ENCODE measurements around the gene ZFP36L1.

Gene ZFP36L1

GRCh38 chr14:68779761-68780323 is 13.0 kb downstream of the ZFP36L1 start:
- Histone ChIP-seq H3K27me3 (no peaks in the 10 kb centered on the region), H3K4me3 (ENCODE audit: low read depth, low read length) (no peak overlapping the region), H3K9me3 (no peaks in the 10 kb centered on the region), H3K4me1 (no peaks in the 10 kb centered on the region), H3K36me3 (no peaks in the 10 kb centered on the region)
- no peak for DNase-seq
- no peak for TF ChIP-seq CTCF (IDR thresholded peaks at IDR 0.05; ENCODE audit: low read depth, low read length)

GRCh38 chr14:68777644-68778043 is 15.2 kb downstream of the ZFP36L1 start:
- H3K4me1 ChIP-seq: no peaks in the 10 kb centered on the region
- no peaks in the 10 kb centered on the region for H3K9me3 ChIP-seq
- H3K36me3 ChIP-seq: no peaks in the 10 kb centered on the region
- no peak for DNase-seq
- no peak for TF ChIP-seq CTCF (IDR thresholded peaks at IDR 0.05; ENCODE audit: low read depth, low read length)
- H3K4me3 ChIP-seq (ENCODE audit: low read depth, low read length): no peak overlapping the region
- no peaks in the 10 kb centered on the region for H3K27me3 ChIP-seq

- no peaks in the 10 kb centered on the region for H3K4me1 ChIP-seq
- no peak for DNase-seq
- H3K36me3 ChIP-seq: no peaks in the 10 kb centered on the region
- no peak for TF ChIP-seq CTCF (IDR thresholded peaks at IDR 0.05; ENCODE audit: low read depth, low read length)
- no peaks in the 10 kb centered on the region for H3K27me3 ChIP-seq
- H3K4me3 ChIP-seq (ENCODE audit: low read depth, low read length): no peak overlapping the region
- no peaks in the 10 kb centered on the region for H3K9me3 ChIP-seq
These were observed 17.2 kb downstream of the ZFP36L1 start for GRCh38 chr14:68775614-68776126.

- Histone ChIP-seq H3K9me3 (no peaks in the 10 kb centered on the region), H3K36me3 (no peaks in the 10 kb centered on the region), H3K27me3 (no peaks in the 10 kb centered on the region), H3K4me3 (ENCODE audit: low read depth, low read length) (no peak overlapping the region), H3K4me1 (no peaks in the 10 kb centered on the region)
- no peak for TF ChIP-seq CTCF (IDR thresholded peaks at IDR 0.05; ENCODE audit: low read depth, low read length)
- no peak for DNase-seq
These were observed 17.9 kb downstream of the ZFP36L1 start for GRCh38 chr14:68774771-68775613.

GRCh38 chr14:68772761-68773381 is 20.0 kb downstream of the ZFP36L1 start:
- DNase-seq: no peak
- Histone ChIP-seq H3K36me3 (no peaks in the 10 kb centered on the region), H3K4me3 (ENCODE audit: low read depth, low read length) (no peak overlapping the region), H3K9me3 (no peaks in the 10 kb centered on the region), H3K4me1 (no peaks in the 10 kb centered on the region), H3K27me3 (no peaks in the 10 kb centered on the region)
- no peak for TF ChIP-seq CTCF (IDR thresholded peaks at IDR 0.05; ENCODE audit: low read depth, low read length)
